PFSK-1 (cell line): ENCODE measurements around the gene ATF5.

ENCODE experiments used
- POLR2AphosphoS5 ChIP-seq: IDR thresholded peaks from 2 replicates; pipeline ENCODE4 v1.6.1; 2012; ENCODE audit warnings: low read depth, mild to moderate bottlenecking, control low read depth, low read length, moderate library complexity
- REST ChIP-seq, 2 experiments: IDR thresholded peaks; 2 replicates each; pipeline versions ENCODE4 v1.6.1 to v1.8.0; 2011 to 2012; ENCODE audit warnings: low read depth in 2 of 2, low read length in 2 of 2, control low read depth in 1 of 2, inconsistent platforms in 1 of 2, mild to moderate bottlenecking in 1 of 2, moderate library complexity in 1 of 2; ENCODE audit not compliant: insufficient read depth in 1 of 2
- SIN3A ChIP-seq: IDR thresholded peaks from 2 replicates; pipeline ENCODE4 v1.6.1; 2012; ENCODE audit warnings: mild to moderate bottlenecking, low read length, moderate library complexity, borderline replicate concordance; ENCODE audit not compliant: insufficient read depth

GRCh38 chr19:49977076-49977475 lies 48.1 kb downstream of the ATF5 start:
- TF ChIP-seq REST (IDR thresholded peaks at IDR 0.05; ENCODE audit: insufficient read depth in 1 of 2, low read depth in 2 of 2, low read length in 2 of 2) (no peak), SIN3A (no peak), POLR2AphosphoS5 (no peak)
